Measurements from ENCODE around the gene SFXN5.

SFXN5 gene

GRCh38 chr2:72991980-72992733 lies 79.4 kb downstream of the SFXN5 start:
- no peak for DNase-seq (ENCODE audit: low spot score)
- no peak for TF ChIP-seq CTCF (IDR thresholded peaks at IDR 0.05; ENCODE audit: extremely low read depth, missing control alignments)

GRCh38 chr2:72991439-72991725 lies 80.1 kb downstream of the SFXN5 start:
- DNase-seq (ENCODE audit: low spot score): no peak
- TF ChIP-seq CTCF (IDR thresholded peaks at IDR 0.05; ENCODE audit: extremely low read depth, missing control alignments): no peak

- TF ChIP-seq CTCF (IDR thresholded peaks at IDR 0.05; ENCODE audit: extremely low read depth, missing control alignments): no peak
- no peak for DNase-seq (ENCODE audit: low spot score)
Observed at GRCh38 chr2:72990695-72991438, 80.6 kb downstream of the SFXN5 start.

GRCh38 chr2:72989770-72990556 lies 81.5 kb downstream of the SFXN5 start:
- no peak for TF ChIP-seq CTCF (IDR thresholded peaks at IDR 0.05; ENCODE audit: extremely low read depth, missing control alignments)
- no peak for DNase-seq (ENCODE audit: low spot score)

GRCh38 chr2:72988726-72989273 lies 82.7 kb downstream of the SFXN5 start:
- no peak for DNase-seq (ENCODE audit: low spot score)
- TF ChIP-seq CTCF (IDR thresholded peaks at IDR 0.05; ENCODE audit: extremely low read depth, missing control alignments): no peak

GRCh38 chr2:72988041-72988440 lies 83.5 kb downstream of the SFXN5 start:
- DNase-seq (ENCODE audit: low spot score): no peak
- no peak for TF ChIP-seq CTCF (IDR thresholded peaks at IDR 0.05; ENCODE audit: extremely low read depth, missing control alignments)

Data from GM20000 (cell line).